DOHH2 (cell line): ENCODE results near the gene ALOX12B.

Experiments used
- H3F3A ChIP-seq: fragments of 200-600 bp; sonication (generic), shearing (Covaris generic); 2 replicates; pipeline ENCODE4 v1.6.0; 2016; ENCODE audit warnings: antibody characterized with exemption, mild to moderate bottlenecking; ENCODE audit not compliant: control insufficient read depth, insufficient read depth
- H3K27ac ChIP-seq: fragments of 200-600 bp; sonication (generic); 2 replicates; pipeline ENCODE4 v1.5.1; 2014; ENCODE audit warnings: low read depth, mild to moderate bottlenecking, low read length, moderate library complexity
- H3K27me3 ChIP-seq: fragments of 200-600 bp; sonication (generic); 2 replicates; pipeline ENCODE4 v1.6.1; 2014; ENCODE audit warnings: mild to moderate bottlenecking, low read length, mixed read lengths; ENCODE audit not compliant: control insufficient read depth
- H3K36me3 ChIP-seq: fragments of 200-600 bp; sonication (generic); 2 replicates; pipeline ENCODE4 v1.6.1; 2014; ENCODE audit warnings: mild to moderate bottlenecking, low read length, moderate library complexity, mixed read lengths; ENCODE audit not compliant: control insufficient read depth
- H3K4me1 ChIP-seq: fragments of 200-600 bp; sonication (generic); 2 replicates; pipeline ENCODE4 v1.6.1; 2014; ENCODE audit warnings: mild to moderate bottlenecking, low read length, mixed read lengths; ENCODE audit not compliant: control insufficient read depth
- H3K4me2 ChIP-seq: fragments of 200-600 bp; sonication (generic); 2 replicates; pipeline ENCODE4 v1.6.0; 2014; ENCODE audit warnings: mild to moderate bottlenecking, low read length, moderate library complexity
- H3K4me3 ChIP-seq: fragments of 200-600 bp; sonication (generic); 2 replicates; pipeline ENCODE4 v1.5.1; 2014; ENCODE audit warnings: mild to moderate bottlenecking, low read length, mixed read lengths
- H3K79me2 ChIP-seq: fragments of 200-600 bp; sonication (generic); 2 replicates; pipeline ENCODE4 v1.6.1; 2014; ENCODE audit warnings: mild to moderate bottlenecking, low read length, mixed read lengths; ENCODE audit not compliant: control insufficient read depth
- H3K9me2 ChIP-seq: fragments of 200-600 bp; sonication (generic); replicated peaks from 2 replicates; pipeline ENCODE4 v1.6.1; 2014; ENCODE audit warnings: mild to moderate bottlenecking, low read length, mixed read lengths; ENCODE audit not compliant: control insufficient read depth
- H3K9me3 ChIP-seq: fragments of 200-600 bp; sonication (generic); 2 replicates; pipeline ENCODE4 v1.6.1; 2014; ENCODE audit warnings: antibody characterized with exemption, low read length, mixed read lengths; ENCODE audit not compliant: control insufficient read depth, insufficient read depth
- H4K20me1 ChIP-seq: fragments of 200-600 bp; sonication (generic); 2 replicates; pipeline ENCODE4 v1.6.0; 2014; ENCODE audit warnings: low read depth, mild to moderate bottlenecking, antibody characterized with exemption, low read length, moderate library complexity; ENCODE audit not compliant: control insufficient read depth, insufficient read depth
- CTCF ChIP-seq: fragments of 200-600 bp; sonication (generic); IDR thresholded peaks from one replicate; pipeline ENCODE4 v1.5.1; 2014; ENCODE audit warnings: antibody characterized with exemption, mild to moderate bottlenecking, low read depth, low read length; ENCODE audit not compliant: poor library complexity, severe bottlenecking
- EZH2phosphoT487 ChIP-seq: fragments of 200-600 bp; sonication (generic); IDR thresholded peaks from 2 replicates; pipeline ENCODE4 v1.6.1; 2017; ENCODE audit warnings: borderline replicate concordance, mild to moderate bottlenecking, antibody characterized with exemption, low read length, moderate library complexity, mixed read lengths

ALOX12B gene

GRCh38 chr17:8041249-8041928 is 46.1 kb downstream of the ALOX12B start:
- no peaks in the 10 kb centered on the region for H3K4me1 ChIP-seq
- H3K27ac ChIP-seq = no peak overlapping the region

GRCh38 chr17:8039611-8040168 is 47.8 kb downstream of the ALOX12B start:
- no peak overlapping the region for H3K4me3 ChIP-seq
- TF ChIP-seq EZH2phosphoT487 (no peak), CTCF (no peak)
- no peaks in the 10 kb centered on the region for H4K20me1 ChIP-seq
- no peaks in the 10 kb centered on the region for H3K9me3 ChIP-seq
- H3K4me2 ChIP-seq = no peak overlapping the region
- H3K4me1 ChIP-seq = no peaks in the 10 kb centered on the region
- no peaks in the 10 kb centered on the region for H3K36me3 ChIP-seq
- H3F3A ChIP-seq = no peaks in the 10 kb centered on the region
- no peak overlapping the region for H3K27ac ChIP-seq
- H3K27me3 ChIP-seq = peaks cover 6% of the 10 kb centered on the region
- no peaks in the 10 kb centered on the region for H3K79me2 ChIP-seq
- no peaks in the 10 kb centered on the region for H3K9me2 ChIP-seq

More at GRCh38 chr17:8041249-8041928, 46.1 kb downstream of the ALOX12B start:
- Histone ChIP-seq H3F3A (no peaks in the 10 kb centered on the region), H3K4me3 (no peak overlapping the region), H3K9me3 (no peaks in the 10 kb centered on the region), H3K9me2 (no peaks in the 10 kb centered on the region), H3K4me2 (no peak overlapping the region), H4K20me1 (no peaks in the 10 kb centered on the region), H3K79me2 (no peaks in the 10 kb centered on the region), H3K36me3 (no peaks in the 10 kb centered on the region), H3K27me3 (peaks cover 6% of the 10 kb centered on the region)
- TF ChIP-seq CTCF (peak; percentile 80), EZH2phosphoT487 (no peak)

- Histone ChIP-seq H3K4me3 (no peak within 1 kb of the TSS), H3K27me3 (peaks cover 6% of the 10 kb centered on the region), H3K4me2 (no peak within 1 kb of the TSS), H3F3A (no peaks in the 10 kb centered on the region), H3K79me2 (no peaks in the 10 kb centered on the region), H3K9me2 (no peaks in the 10 kb centered on the region), H3K27ac (no peak within 1 kb of the TSS), H3K4me1 (no peaks in the 10 kb centered on the region), H3K9me3 (no peaks in the 10 kb centered on the region), H3K36me3 (no peaks in the 10 kb centered on the region), H4K20me1 (no peaks in the 10 kb centered on the region)
- TF ChIP-seq EZH2phosphoT487 (no peak), CTCF (no peak)
Observed at GRCh38 chr17:8038954-8039610, 48.4 kb downstream of the ALOX12B start, which contains the start of gene ALOX15B. Gene ALOX15B, plus strand, starts transcription at chr17:8039059. Its CDS starts 97 bp downstream, at chr17:8039156.
